Measurements from ENCODE around the gene MIS18A. TPM values are rescaled to one million over a fixed set of nuclear protein-coding genes. Genes with fewer than 3 reads are reported as not detected.

Gene MIS18A, protein sequence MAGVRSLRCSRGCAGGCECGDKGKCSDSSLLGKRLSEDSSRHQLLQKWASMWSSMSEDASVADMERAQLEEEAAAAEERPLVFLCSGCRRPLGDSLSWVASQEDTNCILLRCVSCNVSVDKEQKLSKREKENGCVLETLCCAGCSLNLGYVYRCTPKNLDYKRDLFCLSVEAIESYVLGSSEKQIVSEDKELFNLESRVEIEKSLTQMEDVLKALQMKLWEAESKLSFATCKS
- 11.3 and 17.6 TPM in 2 replicates for total RNA-seq

DNA sequence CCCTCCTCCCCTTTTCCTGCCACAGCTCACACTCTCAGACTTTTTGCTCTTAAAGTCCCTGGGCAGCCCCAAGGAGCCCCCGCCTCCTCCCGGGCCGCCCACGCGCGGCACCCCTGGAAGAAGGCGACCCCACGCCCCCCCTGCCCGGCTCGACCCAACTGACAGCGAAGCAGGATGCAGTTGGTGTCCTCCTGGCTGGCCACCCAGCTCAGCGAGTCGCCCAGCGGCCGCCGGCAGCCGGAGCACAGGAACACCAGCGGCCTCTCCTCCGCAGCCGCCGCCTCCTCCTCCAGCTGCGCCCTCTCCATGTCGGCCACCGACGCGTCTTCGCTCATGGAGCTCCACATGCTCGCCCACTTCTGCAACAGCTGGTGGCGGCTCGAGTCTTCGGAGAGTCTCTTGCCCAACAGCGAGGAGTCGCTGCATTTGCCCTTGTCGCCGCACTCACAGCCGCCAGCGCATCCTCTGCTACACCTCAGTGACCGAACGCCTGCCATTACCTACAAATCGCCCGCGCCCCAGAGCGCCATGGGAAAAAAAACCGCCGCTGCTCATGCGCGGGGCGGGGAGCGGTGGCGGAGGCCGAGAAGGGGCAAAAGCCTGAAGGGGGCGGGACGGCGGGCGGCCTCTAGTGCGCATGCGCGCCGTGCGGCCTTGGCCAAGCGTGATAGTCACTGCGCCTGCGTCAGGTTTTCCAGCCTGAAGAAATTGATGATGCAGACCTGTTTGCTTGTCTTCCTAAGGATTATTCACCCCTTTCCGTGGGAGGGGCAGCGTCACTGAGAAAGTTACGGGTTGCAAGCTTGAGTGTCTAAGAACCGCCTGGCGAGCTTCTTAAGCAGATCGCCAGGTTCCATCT is at the start of gene MIS18A:
Gene MIS18A, minus strand, starts transcription at position 532 of the 859 bp plus-strand sequence. Its CDS starts 35 bp downstream, at position 497.

DNA sequence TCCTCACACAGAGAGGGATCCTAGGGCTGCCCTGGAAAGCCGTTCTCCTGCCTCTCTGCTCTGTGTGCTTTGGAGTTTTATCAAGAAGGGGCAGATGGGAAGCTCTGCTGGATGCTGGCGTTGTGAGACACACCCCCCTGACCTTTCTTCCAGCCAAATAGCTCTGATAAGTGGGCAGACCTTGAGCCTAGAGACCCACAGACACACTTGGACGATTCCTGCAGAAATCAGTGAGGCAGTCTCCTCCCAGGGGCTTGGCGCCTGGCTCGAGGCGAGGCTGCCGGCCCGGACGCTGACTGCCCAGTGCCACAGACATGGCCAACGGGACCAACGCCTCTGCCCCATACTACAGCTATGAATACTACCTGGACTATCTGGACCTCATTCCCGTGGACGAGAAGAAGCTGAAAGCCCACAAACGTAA is 19.8 kb upstream of the MIS18A start, which contains the start of gene MRAP:
Gene MRAP, plus strand, starts transcription at position 198 of the 424 bp plus-strand sequence. Its CDS starts 117 bp downstream, at position 315.

Other genes with a start within 250 kb of the MIS18A start
- gene MRAP, start 19.8 kb upstream of the MIS18A start, total RNA-seq = not detected in 2 replicates
- 18.7 and 18.8 TPM in 2 replicates for gene URB1, start 114.0 kb upstream of the MIS18A start, total RNA-seq
- gene EVA1C, start 133.7 kb upstream of the MIS18A start, total RNA-seq = 41.4 and 49.1 TPM in 2 replicates